Hepatocyte (in vitro differentiated cells): ENCODE data around the gene IFIT3. TPM values are rescaled to one million over a fixed set of nuclear protein-coding genes. Genes with fewer than 3 reads are reported as not detected.

Experiments
- DNase-seq: peaks from one replicate; pipeline ENCODE4 v3.0.0-alpha.2; 2016; ENCODE audit warnings: low spot score
- H2AFZ ChIP-seq: fragments of 200-600 bp; sonication (generic); 2 replicates; pipeline ENCODE4 v1.6.0; 2016; ENCODE audit warnings: antibody characterized with exemption, mild to moderate bottlenecking
- H3K27ac ChIP-seq: fragments of 200-600 bp; sonication (generic); 2 replicates; pipeline ENCODE4 v1.5.1; 2016; ENCODE audit warnings: mild to moderate bottlenecking
- H3K27me3 ChIP-seq: fragments of 200-600 bp; sonication (generic); 2 replicates; pipeline ENCODE4 v1.6.1; 2016
- H3K36me3 ChIP-seq: fragments of 200-600 bp; sonication (generic); replicated peaks from 2 replicates; pipeline ENCODE4 v1.5.1; 2016; ENCODE audit warnings: low read depth; ENCODE audit not compliant: insufficient read depth
- H3K4me1 ChIP-seq: fragments of 200-600 bp; sonication (generic); 2 replicates; pipeline ENCODE4 v1.5.1; 2016; ENCODE audit warnings: mild to moderate bottlenecking, moderate library complexity; ENCODE audit not compliant: insufficient read depth
- H3K4me2 ChIP-seq: fragments of 200-600 bp; sonication (generic); 2 replicates; pipeline ENCODE4 v1.6.0; 2016
- H3K4me3 ChIP-seq: fragments of 200-600 bp; sonication (generic); 2 replicates; pipeline ENCODE4 v1.5.1; 2016; ENCODE audit warnings: mild to moderate bottlenecking
- H3K79me2 ChIP-seq: fragments of 200-600 bp; sonication (generic); 2 replicates; pipeline ENCODE4 v1.6.0; 2017; ENCODE audit warnings: mild to moderate bottlenecking
- H3K9me2 ChIP-seq: fragments of 200-600 bp; sonication (generic); replicated peaks from 2 replicates; pipeline ENCODE4 v1.6.0; 2017; ENCODE audit warnings: mild to moderate bottlenecking; ENCODE audit not compliant: insufficient read depth
- H3K9me3 ChIP-seq: fragments of 200-600 bp; sonication (generic); 2 replicates; pipeline ENCODE4 v1.5.1; 2016; ENCODE audit warnings: low read depth, mild to moderate bottlenecking
- H4K20me1 ChIP-seq: fragments of 200-600 bp; sonication (generic); 2 replicates; pipeline ENCODE4 v1.6.0; 2016; ENCODE audit warnings: mild to moderate bottlenecking; ENCODE audit not compliant: insufficient read depth, poor library complexity, severe bottlenecking
- CTCF ChIP-seq: fragments of 200-600 bp; sonication (generic); IDR thresholded peaks from 2 replicates; pipeline ENCODE4 v1.5.1; 2016; ENCODE audit warnings: antibody characterized with exemption, mild to moderate bottlenecking; ENCODE audit not compliant: poor library complexity
- EZH2 ChIP-seq: fragments of 200-600 bp; sonication (generic); IDR thresholded peaks from 2 replicates; pipeline ENCODE4 v1.6.1; 2016; ENCODE audit warnings: antibody characterized with exemption, mild to moderate bottlenecking, borderline replicate concordance
- EZH2phosphoT487 ChIP-seq: fragments of 200-600 bp; sonication (generic); IDR thresholded peaks from one replicate; pipeline ENCODE4 v1.6.1; 2018; ENCODE audit warnings: antibody characterized with exemption, mild to moderate bottlenecking, low read depth, moderate library complexity; ENCODE audit not compliant: unreplicated experiment, severe bottlenecking
- WGBS: methylation state at CpG from one replicate; pipeline ENCODE4 v1.1.6; 2016; ENCODE audit warnings: low lambda C conversion rate; ENCODE audit errors: missing lambda C conversion rate; 5-methylcytosine and 5-hydroxymethylcytosine counted together
- polyA plus RNA-seq: library from polyadenylated mRNA; unstranded; fragments of >200 nt; fragmentation: Nextera tagmentation; extraction: Ambion mirVana; gene quantifications from 2 replicates; pipeline ENCODE4 v1.2.1, GENCODE V29; 2016
- total RNA-seq: library from RNA; depleted of rRNA; stranded (reverse); fragments of >200 nt; gene quantifications from 2 replicates; pipeline ENCODE4 v1.2.3, GENCODE V29; 2014

Gene IFIT3
- total and polyA plus RNA-seq, 2 experiments from 2014 or later, result 8.6 to 10.8 TPM

DNA sequence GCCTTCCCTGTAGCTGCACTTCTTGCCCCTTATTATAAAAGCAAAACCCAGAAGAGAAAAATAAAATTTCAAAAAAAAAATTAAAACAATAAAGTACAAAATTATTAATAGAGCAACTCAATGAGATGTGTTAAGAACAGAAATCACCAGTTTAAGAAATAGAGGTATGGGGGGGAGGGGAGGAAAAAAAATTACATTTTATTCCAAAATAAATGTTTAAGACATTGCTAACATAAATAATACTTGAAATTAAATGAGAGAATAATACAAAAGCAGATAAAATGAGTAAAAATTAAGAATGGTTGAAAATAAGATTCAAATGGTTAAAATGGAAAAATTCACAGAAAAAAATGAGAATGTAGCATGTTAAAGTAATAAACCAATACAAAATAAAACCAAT, 22.9 kb upstream of the IFIT3 start:
- H3K9me2 ChIP-seq, result no peaks in the 10 kb centered on the region
- TF ChIP-seq CTCF, result no peak
- TF ChIP-seq EZH2, result no peak
- TF ChIP-seq EZH2phosphoT487, result no peak
- no peaks in the 10 kb centered on the region for H3K27me3 ChIP-seq
- no peak overlapping the region for H2AFZ ChIP-seq
- H3K4me1 ChIP-seq, result peaks cover 5% of the 10 kb centered on the region
- no peak for DNase-seq
- H3K27ac ChIP-seq, result no peak overlapping the region
- no peaks in the 10 kb centered on the region for H3K9me3 ChIP-seq
- no peaks in the 10 kb centered on the region for H3K36me3 ChIP-seq
- no peaks in the 10 kb centered on the region for H4K20me1 ChIP-seq
- no peaks in the 10 kb centered on the region for H3K79me2 ChIP-seq
- no peak overlapping the region for H3K4me2 ChIP-seq
- H3K4me3 ChIP-seq, result no peak overlapping the region

- H4K20me1 ChIP-seq, result no peaks in the 10 kb centered on the region
- 78% methylated on average over 9 of the region's 9 CpGs for WGBS
- peaks cover 5% of the 10 kb centered on the region for H3K4me1 ChIP-seq
- TF ChIP-seq EZH2phosphoT487 (no peak), CTCF (no peak)
- H3K4me3 ChIP-seq, result no peak overlapping the region
- H3K9me2 ChIP-seq, result no peaks in the 10 kb centered on the region
- no peaks in the 10 kb centered on the region for H3K27me3 ChIP-seq
- H3K4me2 ChIP-seq, result no peak overlapping the region
- DNase-seq, result peak; percentile 13
- H3K9me3 ChIP-seq, result no peaks in the 10 kb centered on the region
- H3K36me3 ChIP-seq, result no peaks in the 10 kb centered on the region
- H3K27ac ChIP-seq, result peak overlapping the region; percentile 23
- H3K79me2 ChIP-seq, result no peaks in the 10 kb centered on the region
- peak overlapping the region; percentile 16 for H2AFZ ChIP-seq
Measured at GRCh38 chr10:89305766-89306433, 21.9 kb upstream of the IFIT3 start.

GRCh38 chr10:89306434-89307268, 21.1 kb upstream of the IFIT3 start:
- TF ChIP-seq EZH2 (no peak), EZH2phosphoT487 (no peak), CTCF (no peak)
- no peaks in the 10 kb centered on the region for H3K36me3 ChIP-seq
- H3K27me3 ChIP-seq, result no peaks in the 10 kb centered on the region
- no peaks in the 10 kb centered on the region for H3K9me3 ChIP-seq
- DNase-seq, result no peak
- H3K4me3 ChIP-seq, result no peak overlapping the region
- no peaks in the 10 kb centered on the region for H3K79me2 ChIP-seq
- no peak overlapping the region for H3K4me2 ChIP-seq
- H3K4me1 ChIP-seq, result no peaks in the 10 kb centered on the region
- peak overlapping the region; percentile 23 for H3K27ac ChIP-seq
- no peak overlapping the region for H2AFZ ChIP-seq
- no peaks in the 10 kb centered on the region for H4K20me1 ChIP-seq
- 95% methylated on average over 13 of the region's 13 CpGs for WGBS
- H3K9me2 ChIP-seq, result no peaks in the 10 kb centered on the region
